Transverse colon (tissue), 4 donors: ENCODE measurements around the gene ITGB7. TPM values are rescaled to one million over a fixed set of nuclear protein-coding genes. Genes with fewer than 3 reads are reported as not detected.
"Not testable (repeated sequence)": the region's sequence is repeated elsewhere in the genome, so short reads cannot be mapped to it uniquely, and the experiment has no call there.

Experiments
- DNase-seq: peaks from one replicate; pipeline ENCODE4 v3.0.0-alpha.2; 2019
- H3K27ac ChIP-seq, 4 donors: fragments of 200-600 bp; sonication (generic); 2 replicates each; pipeline ENCODE4 v1.5.1; 2016 to 2018; ENCODE audit warnings: inconsistent platforms in 4 of 4
- H3K27me3 ChIP-seq: fragments of 200-600 bp; sonication (generic); 2 replicates; pipeline ENCODE4 v1.5.1; 2017; ENCODE audit warnings: inconsistent platforms
- H3K36me3 ChIP-seq, 4 donors: fragments of 200-600 bp; sonication (generic); 2 replicates each; pipeline ENCODE4 v1.5.1; 2017 to 2019; ENCODE audit warnings: inconsistent platforms in 4 of 4
- H3K4me1 ChIP-seq, 4 donors: fragments of 200-600 bp; sonication (generic); 2 replicates each; pipeline ENCODE4 v1.5.1; 2017 to 2020; ENCODE audit warnings: inconsistent platforms in 4 of 4
- H3K4me3 ChIP-seq, 4 donors: fragments of 200-600 bp; sonication (generic); 1 replicate in 1 of 4; 2 replicates in 3 of 4; pipeline versions ENCODE4 v1.5.1 to v1.6.1; 2017 to 2019; ENCODE audit warnings: inconsistent platforms in 4 of 4
- H3K9me3 ChIP-seq, 2 donors: fragments of 200-600 bp; sonication (generic); 2 replicates each; pipeline ENCODE4 v1.5.1; 2017 to 2019; ENCODE audit warnings: inconsistent platforms in 2 of 2
- EP300 ChIP-seq: sonication (generic); formaldehyde crosslinking; IDR thresholded peaks from one replicate; pipeline ENCODE4 v1.6.1; 2017; ENCODE audit warnings: antibody characterized with exemption, low read depth
- POLR2A ChIP-seq: fragments of 450-650 bp; IDR thresholded peaks from one replicate; pipeline ENCODE4 v1.6.1; 2016; ENCODE audit warnings: antibody characterized with exemption, mild to moderate bottlenecking, moderate library complexity
- POLR2AphosphoS5 ChIP-seq, 3 donors: sonication (generic); formaldehyde crosslinking; IDR thresholded peaks; one replicate each; pipeline ENCODE4 v1.6.1; 2016; ENCODE audit warnings: antibody characterized with exemption in 3 of 3
- WGBS, 2 donors: methylation state at CpG; one replicate each; pipeline ENCODE4 v1.1.5; 2018; ENCODE audit warnings: low coverage in 1 of 2; 5-methylcytosine and 5-hydroxymethylcytosine counted together
- in situ Hi-C, 4 donors: fragments of 200-750 bp; cut with MboI; loops; one replicate each; pipeline versions ENCODE4 v1.15.0 to v1.15.1; 2017; ENCODE audit warnings: low sequenced_read_pairs in 3 of 4, low pct_ligation_motif_present in 1 of 4, low pct_unique_long_range_greater_than_20kb in 1 of 4
- intact Hi-C: fragments of 100-400 bp; cut with DNase I; formaldehyde crosslinking; loops from one replicate; pipeline ENCODE4 v1.15.1; 2023; ENCODE audit warnings: low total_unique reads
- total RNA-seq, 4 donors: library from RNA; depleted of rRNA; stranded (reverse); fragments of >200 nt; gene quantifications; one replicate each; pipeline ENCODE4 v1.1.0, GENCODE V29; 2016
- TF ChIP-seq, protein P1 (sequence below), 5 experiments: fragments of 200-600 bp in 3 of 5; fragments of 450-650 bp in 2 of 5; sonication (generic) in 3 of 5; IDR thresholded peaks; 1 replicate in 2 of 5; 2 replicates in 3 of 5; pipeline ENCODE4 v1.5.1; 2016 to 2017; ENCODE audit warnings: antibody characterized with exemption in 5 of 5, inconsistent platforms in 3 of 5, mild to moderate bottlenecking in 2 of 5, moderate library complexity in 1 of 5

Gene ITGB7
- total RNA-seq, 4 donors from 2014 or later, result 0.60 to 8.3 (median 2.9) TPM

DNA sequence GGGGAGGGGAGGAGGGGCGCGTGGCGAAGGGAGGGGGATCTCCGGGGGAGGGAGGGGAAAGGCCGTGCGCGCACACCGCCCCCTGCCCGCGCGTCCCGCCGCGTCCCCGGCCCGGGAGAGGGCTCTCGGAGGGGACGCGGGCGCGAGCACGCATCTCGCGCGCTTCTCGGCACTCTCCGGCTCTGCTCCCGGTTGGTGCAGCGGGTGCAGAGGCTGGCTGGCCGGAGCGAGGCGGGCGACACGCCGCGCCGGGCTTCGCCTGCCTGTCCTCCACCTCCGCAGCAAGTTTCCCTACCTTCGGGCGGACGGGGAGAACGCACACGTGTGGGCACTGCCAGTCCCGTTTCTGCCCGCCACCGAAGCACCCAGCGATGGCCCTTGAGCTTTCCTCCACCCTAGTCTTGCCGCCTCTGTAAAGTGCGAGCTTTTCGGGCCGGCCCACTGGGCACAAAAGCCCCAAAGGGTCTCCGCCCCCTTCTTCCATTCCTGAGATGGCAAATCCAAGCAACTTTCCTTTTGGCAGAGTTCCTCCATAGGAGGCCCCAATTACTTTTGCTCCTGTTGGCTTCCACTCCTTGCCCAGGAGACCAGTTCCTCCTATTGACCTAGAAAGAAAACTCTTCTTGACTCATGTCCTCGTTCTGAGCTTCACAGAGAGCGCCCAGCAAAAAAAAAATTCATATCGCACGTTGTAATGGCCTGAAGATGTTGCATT is 26.0 kb downstream of the ITGB7 start:
- H3K4me3 ChIP-seq, result peak overlapping the region; percentile 72 to 90 (median 82)
- H3K36me3 ChIP-seq, result peaks cover 0 to 22% (median 8%) of the 10 kb centered on the region in 4 donors
- H3K9me3 ChIP-seq, result no peaks in the 10 kb centered on the region
- DNase-seq, result peak; percentile 75
- peak overlapping the region; percentile 92 to 99 (median 96) for H3K27ac ChIP-seq
- TF ChIP-seq POLR2A (no peak), POLR2AphosphoS5 (IDR thresholded peaks at IDR 0.05) (no peak), EP300 (no peak)
- TF ChIP-seq, protein P1, sequence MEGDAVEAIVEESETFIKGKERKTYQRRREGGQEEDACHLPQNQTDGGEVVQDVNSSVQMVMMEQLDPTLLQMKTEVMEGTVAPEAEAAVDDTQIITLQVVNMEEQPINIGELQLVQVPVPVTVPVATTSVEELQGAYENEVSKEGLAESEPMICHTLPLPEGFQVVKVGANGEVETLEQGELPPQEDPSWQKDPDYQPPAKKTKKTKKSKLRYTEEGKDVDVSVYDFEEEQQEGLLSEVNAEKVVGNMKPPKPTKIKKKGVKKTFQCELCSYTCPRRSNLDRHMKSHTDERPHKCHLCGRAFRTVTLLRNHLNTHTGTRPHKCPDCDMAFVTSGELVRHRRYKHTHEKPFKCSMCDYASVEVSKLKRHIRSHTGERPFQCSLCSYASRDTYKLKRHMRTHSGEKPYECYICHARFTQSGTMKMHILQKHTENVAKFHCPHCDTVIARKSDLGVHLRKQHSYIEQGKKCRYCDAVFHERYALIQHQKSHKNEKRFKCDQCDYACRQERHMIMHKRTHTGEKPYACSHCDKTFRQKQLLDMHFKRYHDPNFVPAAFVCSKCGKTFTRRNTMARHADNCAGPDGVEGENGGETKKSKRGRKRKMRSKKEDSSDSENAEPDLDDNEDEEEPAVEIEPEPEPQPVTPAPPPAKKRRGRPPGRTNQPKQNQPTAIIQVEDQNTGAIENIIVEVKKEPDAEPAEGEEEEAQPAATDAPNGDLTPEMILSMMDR (IDR thresholded peaks at IDR 0.05), result no peak
- intact Hi-C loops (no loop called here), in situ Hi-C loops (loop anchor here in 2 of 4 donors (10.0 to 25.0 kb wide), 2 partner anchors 116 to 119 kb away; partner anchors contain the start of gene TNS2 (in 1 of the 2))
- H3K4me1 ChIP-seq, result peaks cover 30 to 35% (median 34%) of the 10 kb centered on the region in 4 donors
- no peaks in the 10 kb centered on the region for H3K27me3 ChIP-seq
- WGBS, 2 donors, result 3 to 5% methylated on average over 7 to 21 of the region's 57 CpGs

DNA sequence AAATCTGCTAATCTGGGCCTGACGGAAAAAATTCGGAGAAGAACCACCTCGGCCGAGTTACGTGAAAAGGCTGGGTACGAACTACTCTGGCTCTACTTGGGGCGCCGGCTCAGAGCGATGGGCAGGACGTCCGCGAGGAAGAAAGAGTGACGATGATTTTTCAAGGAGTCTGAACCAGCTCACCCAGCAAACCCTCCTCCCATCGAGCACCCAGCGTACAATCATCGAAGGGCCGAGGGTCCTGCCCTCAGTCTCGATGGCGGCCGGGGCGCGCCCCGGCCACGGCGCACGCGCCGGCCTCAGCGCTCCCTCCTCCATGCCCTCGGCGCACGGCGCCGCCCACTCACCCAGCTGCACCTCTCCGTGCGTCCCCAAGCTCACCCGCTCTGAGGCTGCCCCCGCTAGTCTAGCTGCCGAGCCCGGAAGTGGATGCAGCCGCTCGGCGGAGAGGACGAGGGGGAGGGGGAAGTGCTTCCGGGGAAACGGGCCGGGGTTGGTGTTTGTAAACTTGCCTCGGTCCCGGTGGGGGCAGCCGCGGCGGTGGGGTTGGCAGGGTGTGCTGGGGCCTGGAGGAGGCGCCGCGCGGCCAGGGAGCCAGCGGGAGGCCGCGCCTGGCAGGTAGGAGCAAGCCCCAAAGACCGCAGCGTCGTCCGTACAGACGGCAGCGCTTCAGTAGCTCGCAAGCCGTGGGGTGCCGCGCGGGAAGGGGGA is 26.7 kb downstream of the ITGB7 start, which contains the start of the genes CSAD and ZNF740:
TSS of gene CSAD (minus strand) at position 706 of the 711 bp plus-strand sequence. CDS start 7,455 bp downstream, outside the sequence.
TSS of gene ZNF740 (plus strand) at position 503 of the 711 bp plus-strand sequence. CDS start 1,262 bp downstream, outside the sequence.
- Histone ChIP-seq H3K36me3 (peaks cover 0 to 16% (median 5%) of the 10 kb centered on the region in 4 donors), H3K4me3 (peak within 1 kb of the TSS; percentile 72 to 90 (median 82)), H3K27me3 (no peaks in the 10 kb centered on the region), H3K27ac (peak within 1 kb of the TSS; percentile 92 to 99 (median 96)), H3K4me1 (peaks cover 33 to 41% (median 36%) of the 10 kb centered on the region in 4 donors), H3K9me3 (no peaks in the 10 kb centered on the region)
- peak; percentile 98 for DNase-seq
- intact Hi-C loops (no loop called here), in situ Hi-C loops (loop anchor here in 2 of 4 donors (10.0 to 25.0 kb wide), 2 partner anchors 116 to 118 kb away; partner anchors contain the start of gene TNS2 (in 1 of the 2))
- peak; percentile 85 for TF ChIP-seq POLR2A
- peak; percentile 62 to 89 (median 73) for TF ChIP-seq POLR2AphosphoS5 (IDR thresholded peaks at IDR 0.05)
- TF ChIP-seq, protein P1 (IDR thresholded peaks at IDR 0.05), result no peak
- 1% methylated on average over 45 of the region's 70 CpGs; no CpG with 5 or more reads in 1 of the 2 donors for WGBS, 2 donors

- H3K9me3 ChIP-seq, result no peaks in the 10 kb centered on the region
- TF ChIP-seq POLR2A, result no peak
- no peak for TF ChIP-seq POLR2AphosphoS5 (IDR thresholded peaks at IDR 0.05)
- TF ChIP-seq EP300, result no peak
- TF ChIP-seq, protein P1 (IDR thresholded peaks at IDR 0.05), result no peak
- peaks cover 0 to 14% (median 2%) of the 10 kb centered on the region in 4 donors for H3K36me3 ChIP-seq
- H3K27ac ChIP-seq, result peak overlapping the region; percentile 92 to 99 (median 96)
- 15 to 26% methylated on average over 7 to 12 of the region's 12 CpGs for WGBS, 2 donors
- intact Hi-C loops, result no loop called here
- H3K27me3 ChIP-seq, result no peaks in the 10 kb centered on the region
- DNase-seq, result peak; percentile 45
- H3K4me3 ChIP-seq, result peak overlapping the region; percentile 72 to 90 (median 82)
- in situ Hi-C loops, result loop anchor here in 2 of 4 donors (10.0 to 25.0 kb wide), 2 partner anchors 115 to 117 kb away; partner anchors contain the start of gene TNS2 (in 1 of the 2)
- peaks cover 32 to 47% (median 40%) of the 10 kb centered on the region in 4 donors for H3K4me1 ChIP-seq
Measured at GRCh38 chr12:53179687-53180219, 27.3 kb downstream of the ITGB7 start.

- peaks cover 27 to 49% (median 40%) of the 10 kb centered on the region in 4 donors for H3K4me1 ChIP-seq
- H3K36me3 ChIP-seq, result peaks cover 0 to 14% (median 0%) of the 10 kb centered on the region in 4 donors
- H3K9me3 ChIP-seq, intact Hi-C loops, DNase-seq, H3K27me3 ChIP-seq, H3K4me3 ChIP-seq, H3K27ac ChIP-seq: not testable (repeated sequence)
- in situ Hi-C loops, result loop anchor here in 1 of 4 donors (25.0 kb wide), 1 partner anchor 117 kb away; the partner anchor contains the start of gene TNS2
- 93 to 96% methylated on average over 14 of the region's 14 CpGs for WGBS, 2 donors
Measured at GRCh38 chr12:53178803-53179202, 28.2 kb downstream of the ITGB7 start.

DNA sequence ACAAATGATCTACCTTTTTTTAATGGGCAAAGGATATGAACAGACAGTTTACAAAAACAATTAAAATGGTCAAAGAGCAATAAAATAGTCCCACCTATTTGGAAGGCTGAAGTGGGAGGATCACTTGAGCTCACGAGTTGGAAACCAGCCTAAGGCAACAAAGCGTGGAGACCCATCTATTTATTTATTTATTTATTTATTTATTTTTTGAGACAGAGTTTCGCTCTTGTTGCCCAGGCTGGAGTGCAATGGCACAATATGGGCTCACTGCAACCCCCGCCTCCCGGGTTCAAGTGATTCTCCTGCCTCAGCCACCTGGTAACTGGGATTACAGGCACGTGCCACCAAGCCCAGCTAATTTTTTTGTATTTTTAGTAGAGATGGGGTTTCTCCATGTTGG is 29.6 kb downstream of the ITGB7 start:
- H3K4me3 ChIP-seq, H3K27ac ChIP-seq, H3K27me3 ChIP-seq, intact Hi-C loops, DNase-seq, H3K36me3 ChIP-seq, H3K9me3 ChIP-seq: not testable (repeated sequence)
- peaks cover 14 to 36% (median 27%) of the 10 kb centered on the region in 4 donors for H3K4me1 ChIP-seq
- in situ Hi-C loops, result loop anchor here in 1 of 4 donors (25.0 kb wide), 1 partner anchor 115 kb away; the partner anchor contains the start of gene TNS2
- 92 to 96% methylated on average over 6 of the region's 6 CpGs for WGBS, 2 donors
